HepG2 (cell line): ENCODE results near the gene DNMT3A. TPM values are rescaled to one million over a fixed set of nuclear protein-coding genes. Genes with fewer than 3 reads are reported as not detected.

Source experiments
- GATAD1 ChIP-seq: IDR thresholded peaks from 2 replicates; pipeline ENCODE4 v1.6.1; 2016; ENCODE audit warnings: missing genetic modification reagents, missing compliant biosample characterization
- HMG20A ChIP-seq: IDR thresholded peaks from 2 replicates; pipeline ENCODE4 v1.6.1; 2016; ENCODE audit warnings: borderline replicate concordance
- MTF1 ChIP-seq: sonication (generic); formaldehyde crosslinking; IDR thresholded peaks from 2 replicates; pipeline ENCODE4 v1.5.0; 2020; ENCODE audit warnings: missing genetic modification reagents
- NR2F1 ChIP-seq, 2 experiments: fragments of 450-650 bp in 1 of 2; formaldehyde crosslinking in 1 of 2; IDR thresholded peaks; 2 replicates each; pipeline versions ENCODE4 v1.5.0 to v1.6.1; 2016 to 2020; ENCODE audit warnings: mild to moderate bottlenecking in 1 of 2, missing compliant biosample characterization in 1 of 2, missing genetic modification reagents in 1 of 2, moderate library complexity in 1 of 2
- ZFP90 ChIP-seq: sonication (generic); formaldehyde crosslinking; IDR thresholded peaks from 2 replicates; pipeline ENCODE4 v1.8.0; 2022; ENCODE audit warnings: missing genetic modification reagents, mild to moderate bottlenecking, inconsistent platforms, borderline replicate concordance
- ZNF432 ChIP-seq: sonication (generic); formaldehyde crosslinking; IDR thresholded peaks from 2 replicates; pipeline ENCODE4 v1.5.0; 2020; ENCODE audit warnings: missing genetic modification reagents, mild to moderate bottlenecking, borderline replicate concordance
- ZNF572 ChIP-seq: sonication (generic); formaldehyde crosslinking; IDR thresholded peaks from 2 replicates; pipeline ENCODE4 v1.5.1; 2020; ENCODE audit warnings: mild to moderate bottlenecking, missing genetic modification reagents
- ZNF629 ChIP-seq: sonication (generic); formaldehyde crosslinking; conservative IDR thresholded peaks from 2 replicates; pipeline ENCODE4 v1.5.0; 2020; ENCODE audit warnings: missing genetic modification reagents
- polyA plus RNA-seq, 8 experiments: library from polyadenylated mRNA; depleted of rRNA in 3 of 8; stranded (reverse) in 7 of 8; unstranded in 1 of 8; fragments of >200 nt; fragmentation: Illumina TruSeq in 4 of 8; extraction: Trizol in 4 of 8; gene quantifications; 2 replicates each; pipeline versions ENCODE4 v1.2.1 to v1.2.3, GENCODE V29; 2011 to 2016; ENCODE audit warnings: low read depth in 4 of 8, missing spikeins in 1 of 8, mixed read lengths in 1 of 8; ENCODE audit not compliant: insufficient read depth in 1 of 8
- total RNA-seq, 5 experiments: library from RNA; depleted of rRNA; stranded (reverse); fragments of >200 nt; fragmentation: Illumina TruSeq; extraction: Trizol; gene quantifications; 2 replicates each; pipeline ENCODE4 v1.2.3, GENCODE V29; 2016; ENCODE audit warnings: low read depth in 1 of 5
- TF ChIP-seq, protein P1 (sequence below): sonication (generic); formaldehyde crosslinking; IDR thresholded peaks from 2 replicates; pipeline ENCODE4 v1.5.0; 2020; ENCODE audit warnings: mild to moderate bottlenecking, missing genetic modification reagents
- TF ChIP-seq, protein P2 (sequence below): sonication (generic); formaldehyde crosslinking; IDR thresholded peaks from 2 replicates; pipeline ENCODE4 v1.4.0; 2020; ENCODE audit warnings: mild to moderate bottlenecking, missing genetic modification reagents
- TF ChIP-seq, protein P3 (sequence below): sonication (generic); formaldehyde crosslinking; IDR thresholded peaks from 2 replicates; pipeline ENCODE4 v1.5.1; 2020; ENCODE audit warnings: mild to moderate bottlenecking, missing genetic modification reagents, borderline replicate concordance
- TF ChIP-seq, protein P4 (sequence below): sonication (generic); formaldehyde crosslinking; IDR thresholded peaks from 2 replicates; pipeline ENCODE4 v1.4.0; 2020; ENCODE audit warnings: missing genetic modification reagents
- TF ChIP-seq, protein P5 (sequence below): IDR thresholded peaks from 2 replicates; pipeline ENCODE4 v1.4.0; 2020; ENCODE audit warnings: mild to moderate bottlenecking, missing genetic modification reagents

DNMT3A gene
- total and polyA plus RNA-seq, 2 of the 13 experiments (the other 11 are each of a cell fraction or from before 2014, with no cell fraction given), result 14.7 to 29.1 TPM

DNA sequence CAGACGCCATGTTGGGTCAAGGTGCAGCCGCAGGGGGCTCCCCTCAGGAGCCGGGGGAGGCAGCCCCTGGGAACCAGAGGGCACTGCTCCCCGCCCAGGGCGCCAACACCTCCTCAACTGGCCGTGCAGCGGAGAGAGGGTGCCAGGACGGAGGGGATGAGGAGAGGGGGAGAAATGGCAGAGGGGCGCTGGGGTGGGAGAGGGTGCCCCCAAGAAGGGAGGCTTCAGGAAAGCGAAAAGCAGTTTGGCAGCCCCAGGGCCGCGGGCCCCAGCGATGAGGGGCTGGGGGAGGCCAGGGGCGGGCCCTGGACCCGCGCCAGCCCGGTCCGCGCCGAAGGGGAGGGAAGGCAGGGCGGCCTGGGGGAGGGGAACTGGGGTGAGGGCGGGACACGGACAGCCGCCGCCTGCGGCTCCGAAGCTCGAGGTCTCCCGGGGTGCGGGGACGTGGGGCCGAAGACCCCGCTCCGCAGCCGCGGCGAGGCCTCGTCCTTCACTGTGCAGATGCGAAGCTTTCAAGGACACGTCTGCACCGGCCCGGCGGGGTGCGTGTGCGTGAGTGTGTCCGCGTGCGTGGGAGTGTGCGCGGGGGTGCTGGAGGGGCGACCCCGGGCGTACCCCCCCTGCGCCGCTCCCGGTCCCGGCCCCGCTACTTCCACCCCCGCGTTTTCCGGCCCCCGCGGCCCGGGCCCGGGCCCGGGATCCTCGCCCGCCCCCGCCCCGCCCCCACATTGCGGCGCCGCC lies 1.4 kb downstream of the DNMT3A start (continued):
- TF ChIP-seq, protein P1, sequence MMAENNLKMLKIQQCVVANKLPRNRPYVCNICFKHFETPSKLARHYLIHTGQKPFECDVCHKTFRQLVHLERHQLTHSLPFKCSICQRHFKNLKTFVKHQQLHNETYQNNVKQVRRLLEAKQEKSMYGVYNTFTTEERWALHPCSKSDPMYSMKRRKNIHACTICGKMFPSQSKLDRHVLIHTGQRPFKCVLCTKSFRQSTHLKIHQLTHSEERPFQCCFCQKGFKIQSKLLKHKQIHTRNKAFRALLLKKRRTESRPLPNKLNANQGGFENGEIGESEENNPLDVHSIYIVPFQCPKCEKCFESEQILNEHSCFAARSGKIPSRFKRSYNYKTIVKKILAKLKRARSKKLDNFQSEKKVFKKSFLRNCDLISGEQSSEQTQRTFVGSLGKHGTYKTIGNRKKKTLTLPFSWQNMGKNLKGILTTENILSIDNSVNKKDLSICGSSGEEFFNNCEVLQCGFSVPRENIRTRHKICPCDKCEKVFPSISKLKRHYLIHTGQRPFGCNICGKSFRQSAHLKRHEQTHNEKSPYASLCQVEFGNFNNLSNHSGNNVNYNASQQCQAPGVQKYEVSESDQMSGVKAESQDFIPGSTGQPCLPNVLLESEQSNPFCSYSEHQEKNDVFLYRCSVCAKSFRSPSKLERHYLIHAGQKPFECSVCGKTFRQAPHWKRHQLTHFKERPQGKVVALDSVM (CRISPR knock-in tag), result no peak
- TF ChIP-seq GATAD1 (CRISPR knock-in tag) (no peak), ZFP90 (CRISPR knock-in tag) (no peak), HMG20A (CRISPR knock-in tag) (no peak), ZNF432 (CRISPR knock-in tag) (no peak), ZNF629 (no peak), NR2F1 (CRISPR knock-in tag; IDR thresholded peaks at IDR 0.05) (no peak), MTF1 (CRISPR knock-in tag) (no peak), ZNF572 (no peak)
- TF ChIP-seq, protein P2, sequence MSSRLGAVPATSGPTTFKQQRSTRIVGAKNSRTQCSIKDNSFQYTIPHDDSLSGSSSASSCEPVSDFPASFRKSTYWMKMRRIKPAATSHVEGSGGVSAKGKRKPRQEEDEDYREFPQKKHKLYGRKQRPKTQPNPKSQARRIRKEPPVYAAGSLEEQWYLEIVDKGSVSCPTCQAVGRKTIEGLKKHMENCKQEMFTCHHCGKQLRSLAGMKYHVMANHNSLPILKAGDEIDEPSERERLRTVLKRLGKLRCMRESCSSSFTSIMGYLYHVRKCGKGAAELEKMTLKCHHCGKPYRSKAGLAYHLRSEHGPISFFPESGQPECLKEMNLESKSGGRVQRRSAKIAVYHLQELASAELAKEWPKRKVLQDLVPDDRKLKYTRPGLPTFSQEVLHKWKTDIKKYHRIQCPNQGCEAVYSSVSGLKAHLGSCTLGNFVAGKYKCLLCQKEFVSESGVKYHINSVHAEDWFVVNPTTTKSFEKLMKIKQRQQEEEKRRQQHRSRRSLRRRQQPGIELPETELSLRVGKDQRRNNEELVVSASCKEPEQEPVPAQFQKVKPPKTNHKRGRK (CRISPR knock-in tag), result no peak
- TF ChIP-seq, protein P3, sequence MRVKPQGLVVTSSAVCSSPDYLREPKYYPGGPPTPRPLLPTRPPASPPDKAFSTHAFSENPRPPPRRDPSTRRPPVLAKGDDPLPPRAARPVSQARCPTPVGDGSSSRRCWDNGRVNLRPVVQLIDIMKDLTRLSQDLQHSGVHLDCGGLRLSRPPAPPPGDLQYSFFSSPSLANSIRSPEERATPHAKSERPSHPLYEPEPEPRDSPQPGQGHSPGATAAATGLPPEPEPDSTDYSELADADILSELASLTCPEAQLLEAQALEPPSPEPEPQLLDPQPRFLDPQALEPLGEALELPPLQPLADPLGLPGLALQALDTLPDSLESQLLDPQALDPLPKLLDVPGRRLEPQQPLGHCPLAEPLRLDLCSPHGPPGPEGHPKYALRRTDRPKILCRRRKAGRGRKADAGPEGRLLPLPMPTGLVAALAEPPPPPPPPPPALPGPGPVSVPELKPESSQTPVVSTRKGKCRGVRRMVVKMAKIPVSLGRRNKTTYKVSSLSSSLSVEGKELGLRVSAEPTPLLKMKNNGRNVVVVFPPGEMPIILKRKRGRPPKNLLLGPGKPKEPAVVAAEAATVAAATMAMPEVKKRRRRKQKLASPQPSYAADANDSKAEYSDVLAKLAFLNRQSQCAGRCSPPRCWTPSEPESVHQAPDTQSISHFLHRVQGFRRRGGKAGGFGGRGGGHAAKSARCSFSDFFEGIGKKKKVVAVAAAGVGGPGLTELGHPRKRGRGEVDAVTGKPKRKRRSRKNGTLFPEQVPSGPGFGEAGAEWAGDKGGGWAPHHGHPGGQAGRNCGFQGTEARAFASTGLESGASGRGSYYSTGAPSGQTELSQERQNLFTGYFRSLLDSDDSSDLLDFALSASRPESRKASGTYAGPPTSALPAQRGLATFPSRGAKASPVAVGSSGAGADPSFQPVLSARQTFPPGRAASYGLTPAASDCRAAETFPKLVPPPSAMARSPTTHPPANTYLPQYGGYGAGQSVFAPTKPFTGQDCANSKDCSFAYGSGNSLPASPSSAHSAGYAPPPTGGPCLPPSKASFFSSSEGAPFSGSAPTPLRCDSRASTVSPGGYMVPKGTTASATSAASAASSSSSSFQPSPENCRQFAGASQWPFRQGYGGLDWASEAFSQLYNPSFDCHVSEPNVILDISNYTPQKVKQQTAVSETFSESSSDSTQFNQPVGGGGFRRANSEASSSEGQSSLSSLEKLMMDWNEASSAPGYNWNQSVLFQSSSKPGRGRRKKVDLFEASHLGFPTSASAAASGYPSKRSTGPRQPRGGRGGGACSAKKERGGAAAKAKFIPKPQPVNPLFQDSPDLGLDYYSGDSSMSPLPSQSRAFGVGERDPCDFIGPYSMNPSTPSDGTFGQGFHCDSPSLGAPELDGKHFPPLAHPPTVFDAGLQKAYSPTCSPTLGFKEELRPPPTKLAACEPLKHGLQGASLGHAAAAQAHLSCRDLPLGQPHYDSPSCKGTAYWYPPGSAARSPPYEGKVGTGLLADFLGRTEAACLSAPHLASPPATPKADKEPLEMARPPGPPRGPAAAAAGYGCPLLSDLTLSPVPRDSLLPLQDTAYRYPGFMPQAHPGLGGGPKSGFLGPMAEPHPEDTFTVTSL, result no peak
- TF ChIP-seq, protein P4, sequence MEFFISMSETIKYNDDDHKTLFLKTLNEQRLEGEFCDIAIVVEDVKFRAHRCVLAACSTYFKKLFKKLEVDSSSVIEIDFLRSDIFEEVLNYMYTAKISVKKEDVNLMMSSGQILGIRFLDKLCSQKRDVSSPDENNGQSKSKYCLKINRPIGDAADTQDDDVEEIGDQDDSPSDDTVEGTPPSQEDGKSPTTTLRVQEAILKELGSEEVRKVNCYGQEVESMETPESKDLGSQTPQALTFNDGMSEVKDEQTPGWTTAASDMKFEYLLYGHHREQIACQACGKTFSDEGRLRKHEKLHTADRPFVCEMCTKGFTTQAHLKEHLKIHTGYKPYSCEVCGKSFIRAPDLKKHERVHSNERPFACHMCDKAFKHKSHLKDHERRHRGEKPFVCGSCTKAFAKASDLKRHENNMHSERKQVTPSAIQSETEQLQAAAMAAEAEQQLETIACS (CRISPR knock-in tag), result no peak
- TF ChIP-seq, protein P5, sequence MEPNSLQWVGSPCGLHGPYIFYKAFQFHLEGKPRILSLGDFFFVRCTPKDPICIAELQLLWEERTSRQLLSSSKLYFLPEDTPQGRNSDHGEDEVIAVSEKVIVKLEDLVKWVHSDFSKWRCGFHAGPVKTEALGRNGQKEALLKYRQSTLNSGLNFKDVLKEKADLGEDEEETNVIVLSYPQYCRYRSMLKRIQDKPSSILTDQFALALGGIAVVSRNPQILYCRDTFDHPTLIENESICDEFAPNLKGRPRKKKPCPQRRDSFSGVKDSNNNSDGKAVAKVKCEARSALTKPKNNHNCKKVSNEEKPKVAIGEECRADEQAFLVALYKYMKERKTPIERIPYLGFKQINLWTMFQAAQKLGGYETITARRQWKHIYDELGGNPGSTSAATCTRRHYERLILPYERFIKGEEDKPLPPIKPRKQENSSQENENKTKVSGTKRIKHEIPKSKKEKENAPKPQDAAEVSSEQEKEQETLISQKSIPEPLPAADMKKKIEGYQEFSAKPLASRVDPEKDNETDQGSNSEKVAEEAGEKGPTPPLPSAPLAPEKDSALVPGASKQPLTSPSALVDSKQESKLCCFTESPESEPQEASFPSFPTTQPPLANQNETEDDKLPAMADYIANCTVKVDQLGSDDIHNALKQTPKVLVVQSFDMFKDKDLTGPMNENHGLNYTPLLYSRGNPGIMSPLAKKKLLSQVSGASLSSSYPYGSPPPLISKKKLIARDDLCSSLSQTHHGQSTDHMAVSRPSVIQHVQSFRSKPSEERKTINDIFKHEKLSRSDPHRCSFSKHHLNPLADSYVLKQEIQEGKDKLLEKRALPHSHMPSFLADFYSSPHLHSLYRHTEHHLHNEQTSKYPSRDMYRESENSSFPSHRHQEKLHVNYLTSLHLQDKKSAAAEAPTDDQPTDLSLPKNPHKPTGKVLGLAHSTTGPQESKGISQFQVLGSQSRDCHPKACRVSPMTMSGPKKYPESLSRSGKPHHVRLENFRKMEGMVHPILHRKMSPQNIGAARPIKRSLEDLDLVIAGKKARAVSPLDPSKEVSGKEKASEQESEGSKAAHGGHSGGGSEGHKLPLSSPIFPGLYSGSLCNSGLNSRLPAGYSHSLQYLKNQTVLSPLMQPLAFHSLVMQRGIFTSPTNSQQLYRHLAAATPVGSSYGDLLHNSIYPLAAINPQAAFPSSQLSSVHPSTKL (CRISPR knock-in tag), result no peak; the same call in 1 of the 2 replicates
